ACHN (cell line): Measurements from ENCODE around the gene FAM171A1.
A peak's percentile ranks its signal among the peaks of the same experiment; 100 is the strongest.
"Not testable (repeated sequence)": the region's sequence is repeated elsewhere in the genome, so short reads cannot be mapped to it uniquely, and the experiment has no call there.

Source experiments
- DNase-seq: peaks from one replicate; pipeline ENCODE4 v3.0.0-alpha.2; 2015
- in situ Hi-C: cut with HindIII; loops from 2 replicates; pipeline ENCODE4 v1.10.0; 2017; ENCODE audit warnings: low sequenced_read_pairs, low pct_ligation_motif_present, low pct_unique_long_range_greater_than_20kb

The FAM171A1 gene

DNA sequence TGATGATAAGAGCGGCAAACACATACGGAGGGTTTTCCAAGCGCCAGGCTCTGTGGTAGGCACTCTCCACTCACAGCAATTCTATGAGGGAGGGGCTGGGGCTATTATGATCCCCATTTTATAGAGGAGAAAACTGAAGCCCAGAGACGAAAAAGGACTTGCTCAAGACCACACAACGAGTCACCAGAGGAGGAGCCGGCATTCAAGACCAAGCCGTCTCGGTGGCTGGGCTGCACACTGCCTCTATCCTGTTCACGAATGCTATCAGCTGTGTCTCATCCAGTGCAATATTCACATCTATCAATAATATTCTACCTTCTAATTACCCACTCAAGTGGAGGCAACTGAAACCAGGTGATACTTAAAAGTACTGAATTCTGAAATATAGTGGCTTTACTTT lies 134.7 kb downstream of the FAM171A1 start:
- in situ Hi-C loops: no loop called here
- DNase-seq: peak; percentile 25

DNA sequence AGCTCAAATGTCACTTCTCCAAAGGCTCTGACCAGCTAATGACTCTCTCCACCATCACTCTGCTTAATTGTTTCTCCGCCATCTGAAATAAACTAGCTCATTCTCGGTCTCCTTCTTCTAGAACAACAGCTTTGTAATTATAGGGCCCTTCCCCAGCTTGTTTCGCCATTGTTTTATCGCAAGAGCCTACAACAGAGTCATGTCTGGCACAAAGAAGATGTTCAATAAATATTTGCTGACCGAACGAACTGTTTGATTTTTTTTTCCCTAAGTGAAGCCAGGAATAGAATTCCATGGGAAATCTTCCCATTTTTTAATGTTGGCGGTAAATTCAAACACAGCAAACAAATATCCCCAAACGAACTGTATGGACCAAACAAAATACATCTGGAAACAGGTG lies 138.8 kb downstream of the FAM171A1 start:
- no peak for DNase-seq
- in situ Hi-C loops: no loop called here

DNA sequence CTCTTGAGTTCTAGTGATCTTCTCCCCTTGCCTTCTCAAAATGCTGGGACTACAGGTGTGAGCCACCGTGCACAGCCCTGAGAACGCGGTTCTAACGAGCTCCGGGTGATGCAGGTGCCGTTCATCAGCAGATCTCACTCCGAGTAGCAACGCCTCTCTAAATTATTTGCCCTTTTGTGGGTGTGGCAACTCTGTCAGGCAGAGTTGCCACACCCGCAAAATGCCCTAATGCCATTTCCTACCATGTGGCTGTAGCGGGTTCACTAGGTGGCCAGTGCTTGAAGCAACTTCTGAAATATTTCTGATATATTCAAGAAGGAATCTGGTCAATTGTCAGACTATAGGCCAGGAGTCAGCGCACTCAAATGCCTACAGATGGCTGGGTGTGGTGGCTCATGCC lies 139.7 kb downstream of the FAM171A1 start:
- in situ Hi-C loops: no loop called here
- no peak for DNase-seq

DNA sequence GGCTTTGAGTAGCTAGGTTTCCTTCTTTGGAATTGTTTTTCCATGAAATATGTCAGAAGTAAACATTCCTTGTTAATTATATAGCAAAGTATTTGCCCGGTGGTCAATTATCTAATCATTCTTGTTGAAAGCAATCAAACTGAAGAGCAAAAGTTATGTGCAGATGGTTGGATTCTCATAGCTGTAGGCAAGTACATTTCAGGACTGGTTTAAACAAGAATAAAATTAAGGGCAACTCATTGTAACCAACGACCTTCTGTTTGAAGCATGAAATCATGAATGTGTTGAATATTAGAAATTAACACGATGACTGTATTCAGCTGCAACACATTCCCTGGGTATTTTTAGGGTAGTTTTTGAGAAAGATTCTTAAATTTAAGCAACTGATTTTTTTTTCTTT lies 140.8 kb downstream of the FAM171A1 start:
- no peak for DNase-seq
- in situ Hi-C loops: no loop called here

DNA sequence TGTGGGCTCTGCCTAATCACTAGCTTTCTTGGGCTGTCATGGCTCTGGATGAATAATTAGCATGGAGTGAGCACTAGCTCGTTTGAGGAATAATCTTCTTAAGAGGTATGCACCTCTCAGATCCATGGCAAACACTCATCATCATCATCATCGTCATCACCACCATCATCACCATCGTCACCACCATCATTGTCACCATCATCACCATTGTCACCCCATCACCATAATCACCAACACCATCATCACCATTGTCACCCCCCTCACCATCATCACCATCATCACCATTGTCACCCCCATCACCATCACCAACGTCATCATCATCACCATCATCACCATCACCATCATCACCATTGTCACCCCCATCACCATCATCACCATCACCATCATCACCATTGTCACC lies 141.8 kb downstream of the FAM171A1 start:
- in situ Hi-C loops: no loop called here
- DNase-seq: no peak

DNA sequence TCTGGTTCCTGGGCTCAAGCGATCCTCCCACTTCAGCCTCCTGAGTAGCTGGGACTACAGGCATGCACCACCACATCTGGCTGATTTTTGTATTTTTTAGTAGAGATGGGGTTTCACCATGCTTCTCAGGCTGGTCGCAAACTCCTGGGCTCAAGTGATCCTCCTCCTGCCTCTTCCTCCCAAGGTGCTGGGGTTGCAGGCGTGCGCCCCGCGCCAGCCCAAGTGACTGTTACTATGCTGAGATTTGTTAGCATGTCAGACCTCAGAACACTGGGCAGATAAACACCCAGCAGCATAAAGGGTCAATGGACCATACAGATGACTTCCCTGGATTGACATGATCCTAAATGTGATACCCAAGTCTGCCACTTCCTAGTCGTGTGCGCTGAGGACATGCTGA lies 142.7 kb downstream of the FAM171A1 start:
- DNase-seq: no peak
- in situ Hi-C loops: no loop called here

DNA sequence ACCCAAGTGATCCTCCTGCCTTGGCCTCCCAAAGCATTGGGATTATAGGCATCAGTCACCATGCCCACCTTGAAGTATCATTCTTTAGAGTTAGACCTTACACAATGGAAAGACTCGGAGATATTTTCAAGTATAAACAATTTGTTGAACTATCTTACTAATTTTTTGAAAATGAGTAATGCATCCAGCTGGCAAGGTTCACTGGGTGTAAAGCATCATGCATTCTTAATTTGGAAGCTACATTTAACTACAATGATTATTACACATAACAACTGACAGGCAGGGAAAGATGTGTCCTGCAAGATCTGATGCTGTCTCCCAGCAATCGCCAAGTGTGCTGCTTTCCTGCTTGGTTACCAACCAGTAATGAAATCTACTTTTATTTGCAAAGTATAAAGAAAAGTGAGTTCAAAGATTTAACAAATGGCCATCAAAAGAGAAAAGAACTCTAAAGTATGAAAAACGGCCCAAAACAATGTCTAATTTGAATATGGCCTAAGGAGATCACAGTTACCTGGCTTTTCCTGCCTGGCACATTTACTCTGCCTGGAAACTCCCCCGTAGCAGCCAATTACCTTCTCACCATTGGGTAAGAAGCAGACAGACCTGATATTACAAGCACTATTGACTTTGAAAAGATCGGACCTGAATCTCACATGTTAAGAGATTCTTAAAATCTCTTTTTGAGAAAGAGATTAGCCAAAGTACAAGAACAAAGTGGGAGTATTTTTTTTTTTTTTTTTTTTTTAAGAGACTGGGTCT lies 143.3 kb downstream of the FAM171A1 start:
- DNase-seq: no peak
- in situ Hi-C loops: no loop called here

DNA sequence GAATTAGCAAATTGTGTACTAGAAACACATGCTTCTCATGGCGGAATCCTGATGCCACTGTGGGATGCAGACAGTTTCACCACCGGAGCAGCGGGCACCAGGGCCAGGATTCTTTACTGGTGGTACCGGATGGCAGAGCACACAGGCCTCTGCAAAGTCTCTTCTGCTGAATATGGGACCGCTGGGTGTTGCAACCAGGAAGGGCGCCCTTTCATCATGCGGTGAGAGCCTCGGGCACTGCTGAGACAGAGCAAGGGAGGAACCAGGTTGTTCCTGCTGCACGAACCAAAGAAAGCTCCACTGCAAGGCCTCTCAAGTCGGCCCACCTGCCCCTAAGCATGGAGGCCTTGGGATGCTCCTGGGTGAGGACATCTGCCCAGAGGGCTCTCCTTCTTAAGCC lies 145.6 kb downstream of the FAM171A1 start:
- in situ Hi-C loops: no loop called here
- DNase-seq: no peak

DNA sequence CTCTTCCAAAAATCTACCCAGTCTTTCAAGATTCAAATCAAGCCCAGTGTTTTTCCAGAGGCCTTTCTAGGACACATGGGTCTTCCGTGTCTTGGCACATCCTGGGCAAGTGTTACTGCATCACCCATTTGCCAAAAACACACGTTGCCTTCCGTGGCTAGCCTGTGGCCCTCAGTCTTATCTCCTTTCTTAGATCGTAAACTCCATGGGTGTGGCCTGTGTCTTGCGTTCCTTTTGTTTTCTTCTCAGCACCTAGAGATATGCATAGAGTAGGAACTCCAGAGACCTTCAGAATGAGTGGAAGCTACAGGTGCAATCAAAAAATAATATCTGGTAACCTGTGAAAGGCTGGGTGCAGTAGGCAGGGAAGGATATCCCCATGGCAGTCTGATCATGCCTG lies 146.1 kb downstream of the FAM171A1 start:
- in situ Hi-C loops: no loop called here

DNA sequence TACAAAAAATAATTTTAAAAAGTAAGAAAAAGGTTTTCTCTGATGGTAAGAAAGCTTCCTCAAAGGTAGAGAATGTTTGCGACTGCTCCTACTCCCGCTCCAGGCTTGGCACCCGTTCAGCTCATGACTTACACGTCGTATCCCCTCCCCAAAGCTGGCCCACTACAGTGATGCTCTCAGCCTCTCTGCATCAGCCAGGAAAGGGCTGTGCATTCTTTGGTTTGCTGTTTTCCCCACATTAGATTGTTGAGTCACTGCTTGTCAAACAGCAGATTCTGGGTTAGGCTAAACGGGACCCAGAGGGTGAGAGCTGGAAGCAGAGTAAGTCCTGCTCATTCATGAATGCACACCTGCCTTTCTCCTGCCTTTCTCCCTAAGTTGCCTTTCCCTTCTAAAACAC lies 147.9 kb downstream of the FAM171A1 start:
- in situ Hi-C loops: no loop called here
- no peak for DNase-seq

More for the DNA sequence above, 146.1 kb downstream of the FAM171A1 start:
- DNase-seq: no peak

DNA sequence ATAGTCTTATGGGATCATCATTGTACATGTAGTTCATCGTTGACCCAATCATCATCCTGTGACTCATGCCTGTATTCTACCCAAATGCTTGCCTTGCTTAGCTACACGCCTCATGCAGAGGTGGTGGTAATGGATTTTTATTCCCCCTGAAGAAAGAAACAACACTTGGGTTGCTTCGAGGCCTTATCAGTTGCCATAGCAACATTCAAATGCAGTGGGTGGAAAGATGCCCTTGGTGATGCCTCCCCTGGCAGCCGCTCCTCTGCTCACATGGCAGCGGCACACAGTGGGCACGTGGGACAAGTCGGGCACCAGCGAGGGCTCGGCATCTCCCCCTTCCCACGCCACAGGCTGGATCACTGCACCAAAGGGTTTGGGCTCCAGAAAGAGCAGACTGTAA lies 148.6 kb downstream of the FAM171A1 start:
- no peak for DNase-seq
- in situ Hi-C loops: no loop called here

DNA sequence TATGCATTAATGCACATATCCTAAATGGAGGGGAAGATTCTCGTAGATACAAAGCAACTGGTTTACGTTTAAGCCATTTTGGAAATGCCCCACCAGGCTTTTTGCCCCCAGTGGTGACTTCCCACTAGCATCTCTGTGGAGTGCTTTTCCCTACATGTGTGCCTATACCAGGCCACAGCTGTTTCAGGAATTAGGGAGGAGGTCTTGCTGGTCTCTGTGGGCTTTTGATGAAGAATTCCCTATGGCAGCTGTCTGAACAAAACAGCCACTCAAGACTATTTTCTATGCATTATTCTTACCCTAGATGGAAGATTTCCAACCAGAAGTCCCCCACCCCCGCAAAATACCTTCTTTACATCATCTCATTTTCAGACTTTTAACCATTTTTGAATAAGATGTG lies 150.6 kb downstream of the FAM171A1 start:
- DNase-seq: no peak
- in situ Hi-C loops: no loop called here

DNA sequence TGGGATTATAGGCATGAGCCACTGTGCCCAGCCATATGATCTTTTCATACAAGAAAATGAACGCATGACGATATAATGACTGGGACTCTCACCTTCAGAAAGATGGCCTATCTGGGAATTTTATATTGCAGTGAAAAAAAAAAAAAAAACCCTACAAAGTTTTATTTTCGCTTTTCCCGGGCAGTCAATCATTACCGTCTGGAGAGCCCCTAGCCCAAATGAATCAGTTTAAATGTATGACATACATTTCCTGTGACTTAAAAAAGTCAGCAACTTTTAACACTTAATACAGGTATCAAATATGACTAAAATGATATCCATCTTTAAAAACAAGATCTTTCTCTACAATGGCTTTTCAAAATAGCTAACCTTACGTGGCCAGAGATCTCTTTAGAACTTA lies 154.4 kb downstream of the FAM171A1 start:
- in situ Hi-C loops: no loop called here
- peak; percentile 25 for DNase-seq

DNA sequence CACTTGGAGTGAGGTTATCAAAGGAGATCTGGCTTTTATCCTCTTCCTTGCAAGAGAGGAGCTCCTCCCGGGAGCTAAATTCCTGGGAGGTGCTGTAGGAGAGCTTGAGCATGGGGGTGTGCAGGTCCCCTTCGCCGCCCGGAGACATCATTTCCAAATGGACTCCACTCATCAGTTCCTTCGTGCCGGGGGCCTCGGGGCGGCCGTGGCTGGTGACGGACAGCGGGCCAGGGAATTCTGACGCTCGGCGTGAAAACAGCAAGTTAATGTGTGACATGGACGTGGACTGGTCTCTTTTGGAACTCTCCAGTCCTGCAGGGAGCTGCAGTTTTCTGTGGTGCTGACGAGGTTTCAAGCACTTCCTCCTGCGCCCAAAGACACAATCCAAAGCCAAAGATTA lies 156.9 kb downstream of the FAM171A1 start:
- DNase-seq: no peak
- in situ Hi-C loops: no loop called here

DNA sequence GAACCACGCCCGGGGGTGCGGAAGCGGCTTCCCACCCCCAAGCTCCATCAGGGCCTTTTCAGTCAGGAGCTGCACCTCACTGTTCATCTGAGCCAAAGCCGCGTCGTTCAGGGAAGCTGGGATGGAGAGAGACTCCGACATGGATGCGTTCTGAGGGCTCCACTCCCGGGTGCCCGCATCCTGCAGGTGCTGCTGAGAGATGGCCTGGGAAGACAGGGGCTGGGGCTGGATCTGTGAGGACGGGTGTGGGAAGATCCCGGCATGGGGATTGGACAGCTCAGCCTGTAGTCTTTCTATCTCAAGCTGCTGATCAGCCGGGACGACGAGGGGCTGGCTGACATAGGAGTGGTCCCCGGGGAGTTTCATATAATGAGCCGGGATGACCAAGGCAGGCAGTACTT lies 157.6 kb downstream of the FAM171A1 start:
- in situ Hi-C loops: no loop called here

DNA sequence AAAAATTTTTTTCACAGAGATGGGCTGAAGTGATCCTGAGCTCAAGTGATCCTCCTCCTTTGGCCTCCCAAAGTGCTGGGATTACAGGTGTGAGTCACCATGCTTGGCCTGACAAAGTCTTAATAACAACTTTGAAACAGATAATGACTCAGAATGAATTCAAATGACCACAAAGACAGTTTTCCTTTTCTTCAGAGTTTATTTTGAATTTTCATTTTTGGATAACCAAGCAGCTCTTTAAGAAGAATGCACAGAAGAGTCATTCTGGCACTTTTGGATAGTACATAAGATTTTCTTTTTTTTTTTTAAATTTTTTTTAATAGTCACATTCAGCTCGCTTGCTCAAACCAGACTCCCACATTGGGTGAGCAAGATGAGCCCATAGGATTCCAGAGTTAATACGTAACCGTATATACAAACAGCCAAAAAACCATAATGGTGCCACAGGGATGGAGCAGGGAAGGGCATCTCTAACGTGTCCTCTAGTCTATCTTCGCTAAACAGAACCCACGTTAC lies 159.6 kb downstream of the FAM171A1 start:
- in situ Hi-C loops: no loop called here

More for the DNA sequence above, 157.6 kb downstream of the FAM171A1 start:
- no peak for DNase-seq

DNA sequence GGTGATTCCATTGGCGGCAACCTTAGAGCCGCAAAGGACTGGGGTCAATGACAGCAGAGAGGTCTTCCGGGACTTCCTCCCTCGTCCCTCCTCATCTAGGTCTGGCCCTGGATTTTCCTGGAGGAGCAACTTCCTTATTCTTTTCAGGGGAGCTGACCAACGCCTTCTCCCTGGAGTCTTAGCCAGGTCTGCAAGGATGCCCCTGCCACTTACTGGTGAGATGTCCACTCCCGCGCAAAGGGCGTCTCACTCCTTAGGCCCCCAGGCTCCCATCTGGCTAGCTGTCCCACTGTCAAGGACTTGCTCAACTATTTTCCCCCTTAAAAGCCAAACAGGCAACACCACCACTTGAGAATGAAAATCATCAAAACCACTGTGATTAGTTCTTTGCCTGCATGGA lies 160.6 kb downstream of the FAM171A1 start:
- in situ Hi-C loops: no loop called here

More for the DNA sequence above, 159.6 kb downstream of the FAM171A1 start:
- no peak for DNase-seq

DNA sequence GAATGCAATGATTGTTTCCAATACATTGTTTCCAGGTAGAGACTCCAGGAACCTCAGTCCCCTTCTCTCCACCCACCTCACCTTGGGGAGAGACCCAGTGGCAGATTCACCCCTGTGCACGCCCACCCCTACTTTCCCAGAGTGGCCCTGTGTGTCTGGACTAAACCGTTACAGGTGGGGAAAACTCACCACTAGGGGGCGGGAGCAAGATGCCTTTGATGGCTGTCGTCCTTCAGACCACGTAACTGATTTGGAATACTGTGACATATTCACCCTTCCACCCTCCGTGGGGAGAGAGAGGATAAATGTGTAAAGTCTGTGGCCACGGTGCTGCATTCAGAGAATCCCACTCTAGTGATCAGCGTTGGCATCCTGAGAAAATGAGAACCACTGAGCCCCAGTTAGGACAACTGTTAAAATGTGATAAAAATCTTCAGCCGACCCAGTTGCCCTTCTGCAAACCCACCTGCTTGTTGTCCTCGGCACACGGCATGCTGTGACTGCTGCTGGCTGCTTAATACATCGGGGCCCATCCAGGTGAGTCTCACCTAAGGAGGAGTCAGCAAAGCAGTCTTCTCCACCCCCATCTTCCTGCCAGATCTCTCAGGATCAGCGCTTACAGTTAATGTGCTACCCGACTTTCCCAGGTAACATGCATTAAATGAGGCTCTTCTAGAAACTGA lies 161.1 kb downstream of the FAM171A1 start:
- peak; percentile 78 for DNase-seq
- in situ Hi-C loops: no loop called here

More for the DNA sequence above, 160.6 kb downstream of the FAM171A1 start:
- DNase-seq: no peak

DNA sequence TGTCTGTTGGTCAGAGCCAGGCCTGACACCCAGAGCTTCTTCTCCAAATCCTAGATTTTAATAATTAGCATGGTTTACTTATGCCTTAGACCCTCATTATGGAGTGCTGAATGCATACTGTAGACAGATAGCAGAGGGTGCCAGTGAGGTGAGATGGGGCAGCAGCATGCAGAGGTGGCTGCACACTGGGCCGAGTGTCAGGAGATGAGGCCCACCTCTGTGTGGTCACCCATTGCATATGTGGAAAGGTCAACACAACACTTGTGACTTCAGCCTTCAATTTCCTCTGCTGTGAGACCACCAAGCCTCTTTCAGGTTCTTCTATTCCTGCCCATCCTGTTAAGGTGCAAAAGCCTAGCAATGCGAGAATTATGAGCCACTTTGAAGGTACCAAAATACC lies 162.9 kb downstream of the FAM171A1 start:
- no peak for DNase-seq
- in situ Hi-C loops: no loop called here

DNA sequence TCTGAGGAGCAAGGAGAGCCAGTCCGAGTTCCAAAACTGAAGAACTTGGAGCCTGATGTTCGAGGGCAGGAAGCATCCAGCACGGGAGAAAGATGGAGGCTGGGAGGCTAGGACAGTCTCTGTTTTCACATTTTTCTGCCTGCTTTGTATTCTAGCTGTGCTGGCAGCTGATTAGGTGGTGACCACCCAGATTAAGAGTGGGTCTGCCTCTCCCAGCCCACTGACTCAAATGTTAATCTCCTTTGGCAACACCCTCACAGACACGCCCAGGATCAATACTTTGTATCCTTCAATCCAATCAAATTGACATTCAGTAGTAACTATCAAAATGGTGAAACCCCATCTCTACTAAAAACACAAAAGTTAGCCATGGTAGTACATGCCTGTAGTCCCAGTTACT lies 163.7 kb downstream of the FAM171A1 start:
- DNase-seq, in situ Hi-C loops: not testable (repeated sequence)
